Calu3 (cell line): ENCODE data around the gene ACOT11. TPM values are rescaled to one million over a fixed set of nuclear protein-coding genes. Genes with fewer than 3 reads are reported as not detected.
"Not testable (repeated sequence)": the region's sequence is repeated elsewhere in the genome, so short reads cannot be mapped to it uniquely, and the experiment has no call there.

ENCODE experiments used
- BruUV-seq: library from RNA; stranded (reverse); fragments of 400-500 nt; replicated peaks from 2 replicates; lab custom pipeline; 2021; lab: Mats Ljungman, UMichigan
- CTCF ChIA-PET: fragments of 300-600 bp; sonication (Branson Sonifier 250); formaldehyde crosslinking; loops from one replicate; lab custom pipeline; 2022; ENCODE audit warnings: antibody characterized with exemption; lab: Charles Lee
- DNase-seq: peaks from one replicate; pipeline ENCODE4 v3.0.0; 2022
- H3K27ac Mint-ChIP-seq: one replicate; pipeline ENCODE4 v1.8.0; 2022; ENCODE audit warnings: mixed read lengths; ENCODE audit not compliant: unreplicated experiment
- H3K27me3 Mint-ChIP-seq: one replicate; pipeline ENCODE4 v1.8.0; 2022; ENCODE audit warnings: mixed read lengths; ENCODE audit not compliant: unreplicated experiment
- H3K36me3 Mint-ChIP-seq: one replicate; pipeline ENCODE4 v1.8.0; 2022; ENCODE audit warnings: mild to moderate bottlenecking, moderate library complexity, mixed read lengths; ENCODE audit not compliant: insufficient read depth, unreplicated experiment
- H3K4me1 Mint-ChIP-seq: one replicate; pipeline ENCODE4 v1.8.0; 2022; ENCODE audit warnings: mild to moderate bottlenecking, low read depth, mixed read lengths; ENCODE audit not compliant: unreplicated experiment
- H3K4me3 Mint-ChIP-seq: one replicate; pipeline ENCODE4 v1.8.0; 2022; ENCODE audit warnings: mild to moderate bottlenecking, low read depth, moderate library complexity, mixed read lengths; ENCODE audit not compliant: unreplicated experiment
- H3K9me3 Mint-ChIP-seq: one replicate; pipeline ENCODE4 v1.8.0; 2022; ENCODE audit warnings: low read depth, mixed read lengths; ENCODE audit not compliant: unreplicated experiment
- intact Hi-C: fragments of 100-400 bp; cut with micrococcal nuclease; formaldehyde crosslinking; loops from one replicate; pipeline ENCODE4 v1.10.0; 2022; ENCODE audit not compliant: unreplicated experiment
- total RNA-seq: library from RNA; stranded (reverse); gene quantifications from 2 replicates; pipeline ENCODE4 v1.2.3, GENCODE V29; 2022
- TF ChIP-seq, protein P1 (sequence below): fragments of 200-600 bp; IDR thresholded peaks from one replicate; pipeline ENCODE4 v1.8.0; 2022; ENCODE audit warnings: antibody characterized with exemption; ENCODE audit not compliant: unreplicated experiment

The ACOT11 gene
- total RNA-seq, 1 experiment from 2014 or later = 10.4 TPM

- CTCF ChIA-PET = no interaction called here
- Mint-ChIP-seq H3K4me3 (no peak overlapping the region), H3K9me3 (no peaks in the 10 kb centered on the region), H3K4me1 (no peaks in the 10 kb centered on the region), H3K36me3 (no peaks in the 10 kb centered on the region), H3K27me3 (peaks cover 26% of the 10 kb centered on the region), H3K27ac (no peak overlapping the region)
- no peak for DNase-seq
- BruUV-seq = no TSS peak
- intact Hi-C loops = no loop called here
- TF ChIP-seq, protein P1, sequence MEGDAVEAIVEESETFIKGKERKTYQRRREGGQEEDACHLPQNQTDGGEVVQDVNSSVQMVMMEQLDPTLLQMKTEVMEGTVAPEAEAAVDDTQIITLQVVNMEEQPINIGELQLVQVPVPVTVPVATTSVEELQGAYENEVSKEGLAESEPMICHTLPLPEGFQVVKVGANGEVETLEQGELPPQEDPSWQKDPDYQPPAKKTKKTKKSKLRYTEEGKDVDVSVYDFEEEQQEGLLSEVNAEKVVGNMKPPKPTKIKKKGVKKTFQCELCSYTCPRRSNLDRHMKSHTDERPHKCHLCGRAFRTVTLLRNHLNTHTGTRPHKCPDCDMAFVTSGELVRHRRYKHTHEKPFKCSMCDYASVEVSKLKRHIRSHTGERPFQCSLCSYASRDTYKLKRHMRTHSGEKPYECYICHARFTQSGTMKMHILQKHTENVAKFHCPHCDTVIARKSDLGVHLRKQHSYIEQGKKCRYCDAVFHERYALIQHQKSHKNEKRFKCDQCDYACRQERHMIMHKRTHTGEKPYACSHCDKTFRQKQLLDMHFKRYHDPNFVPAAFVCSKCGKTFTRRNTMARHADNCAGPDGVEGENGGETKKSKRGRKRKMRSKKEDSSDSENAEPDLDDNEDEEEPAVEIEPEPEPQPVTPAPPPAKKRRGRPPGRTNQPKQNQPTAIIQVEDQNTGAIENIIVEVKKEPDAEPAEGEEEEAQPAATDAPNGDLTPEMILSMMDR = no peak
These were observed 27.3 kb upstream of the ACOT11 start for GRCh38 chr1:54520631-54521321.

DNA sequence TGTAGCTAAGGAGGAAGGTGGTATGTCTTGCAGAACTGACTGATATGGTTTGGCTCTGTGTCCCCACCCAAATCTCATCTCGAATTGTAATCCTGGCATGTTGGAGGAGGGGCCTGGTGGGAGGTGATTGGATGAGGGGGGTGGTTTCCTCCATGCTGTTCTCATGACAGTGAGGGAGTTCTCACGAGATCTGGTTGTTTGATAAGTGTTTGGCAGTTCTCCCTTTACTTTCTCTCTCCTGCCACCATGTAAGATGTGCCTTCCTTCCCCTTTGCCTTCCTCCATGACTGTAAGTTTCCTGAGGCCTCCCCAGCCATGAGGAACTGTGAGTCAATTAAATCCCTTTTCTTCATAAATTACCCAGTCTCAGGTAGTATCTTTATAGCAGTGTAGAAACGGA lies 21.5 kb upstream of the ACOT11 start:
- H3K36me3 Mint-ChIP-seq, intact Hi-C loops, BruUV-seq, H3K9me3 Mint-ChIP-seq, H3K4me3 Mint-ChIP-seq, H3K27ac Mint-ChIP-seq, DNase-seq, H3K4me1 Mint-ChIP-seq, H3K27me3 Mint-ChIP-seq, CTCF ChIA-PET: not testable (repeated sequence)

- H3K27me3 Mint-ChIP-seq = no peaks in the 10 kb centered on the region
- no peaks in the 10 kb centered on the region for H3K36me3 Mint-ChIP-seq
- CTCF ChIA-PET = no interaction called here
- intact Hi-C loops = no loop called here
- no peak overlapping the region for H3K27ac Mint-ChIP-seq
- H3K9me3 Mint-ChIP-seq = no peaks in the 10 kb centered on the region
- TF ChIP-seq, protein P1 = no peak
- H3K4me3 Mint-ChIP-seq = no peak overlapping the region
- no peaks in the 10 kb centered on the region for H3K4me1 Mint-ChIP-seq
- no peak for DNase-seq
- no TSS peak for BruUV-seq
These were observed 19.4 kb upstream of the ACOT11 start for GRCh38 chr1:54528613-54529012.

GRCh38 chr1:54532033-54532432 lies 16.0 kb upstream of the ACOT11 start:
- TF ChIP-seq, protein P1 = no peak
- Mint-ChIP-seq H3K27me3 (no peaks in the 10 kb centered on the region), H3K4me3 (no peak overlapping the region), H3K9me3 (no peaks in the 10 kb centered on the region), H3K4me1 (no peaks in the 10 kb centered on the region), H3K36me3 (no peaks in the 10 kb centered on the region), H3K27ac (no peak overlapping the region)
- intact Hi-C loops = no loop called here
- CTCF ChIA-PET = no interaction called here
- no peak for DNase-seq
- no TSS peak for BruUV-seq

DNA sequence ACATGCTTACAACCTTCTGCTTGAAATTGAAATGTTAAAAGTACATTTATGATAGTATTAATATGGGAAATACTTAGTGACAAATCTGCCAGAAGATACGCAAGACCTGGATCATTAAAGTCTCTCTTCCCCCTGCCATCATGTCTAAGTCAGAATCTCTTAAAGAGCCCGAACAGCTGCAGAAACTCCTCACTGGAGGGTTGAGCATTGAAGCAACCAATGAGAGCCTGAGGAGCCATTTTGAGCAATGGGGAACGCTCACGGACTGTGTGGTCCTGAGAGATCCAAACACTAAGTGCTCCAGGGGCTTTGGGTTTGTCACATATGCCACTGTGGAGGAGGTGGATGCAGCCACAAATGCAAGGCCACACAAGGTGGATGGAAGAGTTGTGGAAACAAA lies 11.4 kb upstream of the ACOT11 start:
- H3K4me1 Mint-ChIP-seq, H3K27me3 Mint-ChIP-seq, intact Hi-C loops, BruUV-seq, H3K4me3 Mint-ChIP-seq, DNase-seq, H3K9me3 Mint-ChIP-seq, CTCF ChIA-PET, H3K36me3 Mint-ChIP-seq, H3K27ac Mint-ChIP-seq: not testable (repeated sequence)
